GM21717 (cell line): ENCODE data around the gene LRP2BP.
"Not testable (repeated sequence)": the region's sequence is repeated elsewhere in the genome, so short reads cannot be mapped to it uniquely, and the experiment has no call there.

Experiments
- ATAC-seq: cut with Tn5 transposase; IDR thresholded peaks from one replicate; pipeline ENCODE4 v1.9.1; 2021; ENCODE audit warnings: mild to moderate bottlenecking, moderate library complexity; ENCODE audit not compliant: unreplicated experiment

The LRP2BP gene

GRCh38 chr4:185329879-185330510 lies 65.7 kb downstream of the LRP2BP start:
- not testable (repeated sequence) for ATAC-seq

- no peak for ATAC-seq
Measured at GRCh38 chr4:185328586-185328985, 67.1 kb downstream of the LRP2BP start.

GRCh38 chr4:185325721-185326120 lies 70.0 kb downstream of the LRP2BP start:
- not testable (repeated sequence) for ATAC-seq

- ATAC-seq: not testable (repeated sequence)
Measured at GRCh38 chr4:185324361-185324760, 71.4 kb downstream of the LRP2BP start.

- ATAC-seq: no peak
Measured at GRCh38 chr4:185323606-185324005, 72.1 kb downstream of the LRP2BP start.

GRCh38 chr4:185322803-185323202 lies 72.9 kb downstream of the LRP2BP start:
- no peak for ATAC-seq

GRCh38 chr4:185318679-185319078 lies 77.0 kb downstream of the LRP2BP start:
- ATAC-seq: no peak

GRCh38 chr4:185317880-185318279 lies 77.8 kb downstream of the LRP2BP start:
- no peak for ATAC-seq

- ATAC-seq: not testable (repeated sequence)
Measured at GRCh38 chr4:185317462-185317861, 78.3 kb downstream of the LRP2BP start.
